GM20431 (cell line): ENCODE data around the gene CYP4F3.
"Not testable (repeated sequence)": the region's sequence is repeated elsewhere in the genome, so short reads cannot be mapped to it uniquely, and the experiment has no call there.

Source experiments
- in situ Hi-C: fragments of 300-500 bp; cut with MseI, MboI; formaldehyde crosslinking; loops from one replicate; pipeline ENCODE4 v1.15.0; 2020; ENCODE audit warnings: low sequenced_read_pairs; ENCODE audit not compliant: unreplicated experiment

CYP4F3 gene

GRCh38 chr19:15640294-15640903 is at the start of gene CYP4F3:
TSS of gene CYP4F3 (plus strand) at chr19:15640897. CDS start at chr19:15641416, 519 bp downstream.
- in situ Hi-C loops: loop anchor here (25.0 kb wide), 1 partner anchor 547 kb away; the partner anchor contains the start of genes AP1M1 and FAM32A

GRCh38 chr19:15591796-15592195 is 48.9 kb upstream of the CYP4F3 start:
- in situ Hi-C loops: no loop called here

- in situ Hi-C loops: not testable (repeated sequence)
Measured at GRCh38 chr19:15592506-15592905, 48.2 kb upstream of the CYP4F3 start.

GRCh38 chr19:15593766-15594165 is 46.9 kb upstream of the CYP4F3 start:
- in situ Hi-C loops: not testable (repeated sequence)

GRCh38 chr19:15595069-15595468 is 45.6 kb upstream of the CYP4F3 start:
- in situ Hi-C loops: no loop called here

GRCh38 chr19:15607978-15608925 is 32.4 kb upstream of the CYP4F3 start:
- in situ Hi-C loops: not testable (repeated sequence)

- in situ Hi-C loops: no loop called here
Measured at GRCh38 chr19:15609261-15609660, 31.4 kb upstream of the CYP4F3 start.

GRCh38 chr19:15612342-15612741 is 28.4 kb upstream of the CYP4F3 start:
- in situ Hi-C loops: no loop called here

GRCh38 chr19:15613338-15613737 is 27.4 kb upstream of the CYP4F3 start:
- in situ Hi-C loops: no loop called here

- in situ Hi-C loops: no loop called here
Measured at GRCh38 chr19:15614507-15615379, 26.0 kb upstream of the CYP4F3 start, which contains the start of gene CYP4F8. TSS of gene CYP4F8 (plus strand) at chr19:15615218. CDS start at chr19:15615617, 399 bp downstream.

- in situ Hi-C loops: no loop called here
Measured at GRCh38 chr19:15615526-15615925, 25.2 kb upstream of the CYP4F3 start.

- in situ Hi-C loops: no loop called here
Measured at GRCh38 chr19:15616183-15616582, 24.5 kb upstream of the CYP4F3 start.

GRCh38 chr19:15616627-15617270 is 23.9 kb upstream of the CYP4F3 start:
- in situ Hi-C loops: no loop called here

GRCh38 chr19:15618321-15618720 is 22.4 kb upstream of the CYP4F3 start:
- in situ Hi-C loops: no loop called here

- in situ Hi-C loops: no loop called here
Measured at GRCh38 chr19:15621801-15622200, 18.9 kb upstream of the CYP4F3 start.

GRCh38 chr19:15622991-15623390 is 17.7 kb upstream of the CYP4F3 start:
- in situ Hi-C loops: no loop called here

- in situ Hi-C loops: no loop called here
Measured at GRCh38 chr19:15623711-15624318, 16.9 kb upstream of the CYP4F3 start.

GRCh38 chr19:15628236-15629002 is 12.3 kb upstream of the CYP4F3 start:
- in situ Hi-C loops: loop anchor here (25.0 kb wide), 1 partner anchor 559 kb away; the partner anchor contains the start of genes AP1M1 and FAM32A
